Stimulated activated CD4-positive, alpha-beta T cell treated with anti-CD3 and anti-CD28 coated beads, Interleukin-12 subunit alpha, Interleukin-12 subunit beta, amount 100 ng/mL, for 4 hours (primary cell): ENCODE measurements around the gene NEURL3.
A peak's percentile ranks its signal among the peaks of the same experiment; 100 is the strongest.

ENCODE experiments used
- DNase-seq: peaks from one replicate; pipeline ENCODE4 v3.0.0-alpha.2; 2020

NEURL3 gene

GRCh38 chr2:96527286-96528005 is 22.3 kb upstream of the NEURL3 start:
- DNase-seq: peak; percentile 66

DNA sequence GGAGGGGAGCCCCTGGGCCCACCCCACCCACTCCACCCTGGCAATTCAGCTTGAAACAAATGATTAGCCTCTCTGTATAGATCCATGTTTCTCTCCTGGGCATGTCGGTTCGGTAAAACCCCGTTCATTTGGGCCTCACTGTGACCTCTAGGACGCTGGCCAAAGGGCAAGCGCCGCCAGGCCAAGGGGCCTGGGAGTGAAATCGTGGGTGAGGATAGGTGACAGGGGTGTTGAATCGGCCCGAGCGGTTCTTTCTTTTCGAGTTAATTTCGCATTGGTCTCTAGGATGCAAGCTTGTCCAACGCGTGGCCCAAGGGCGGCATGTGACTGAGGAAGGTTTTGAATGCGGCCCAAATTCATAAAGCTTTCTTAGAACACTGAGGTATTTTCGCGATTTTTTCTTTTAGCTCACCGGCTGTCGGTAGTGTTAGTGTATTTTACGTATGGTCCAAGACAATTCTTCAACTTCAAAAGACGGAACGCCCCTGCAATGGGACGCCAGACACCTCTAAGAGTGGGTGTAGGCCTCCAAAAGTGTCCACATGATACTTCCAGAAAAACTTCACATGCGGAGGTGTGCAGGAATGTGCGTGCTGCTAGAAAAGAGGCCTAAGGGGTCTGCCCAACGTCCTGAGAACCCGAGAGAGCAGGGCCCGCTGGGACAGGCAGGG is 21.6 kb upstream of the NEURL3 start:
- DNase-seq: no peak

GRCh38 chr2:96526101-96526591 is 21.0 kb upstream of the NEURL3 start:
- DNase-seq: no peak

DNA sequence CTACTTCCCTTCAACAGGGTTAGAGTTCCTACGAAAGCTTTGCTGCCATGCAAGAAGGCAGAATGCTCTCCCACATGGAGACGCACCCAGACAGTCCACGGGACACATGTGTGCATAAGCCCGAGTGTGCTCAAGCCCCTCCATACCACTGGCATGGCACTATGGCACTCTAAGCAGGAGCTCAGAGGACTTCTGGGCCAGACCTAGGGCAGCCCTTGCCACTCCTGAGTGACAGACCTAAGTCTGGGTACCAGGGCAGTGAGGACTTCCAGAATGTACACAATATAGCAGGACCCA is 20.0 kb upstream of the NEURL3 start:
- DNase-seq: no peak

DNA sequence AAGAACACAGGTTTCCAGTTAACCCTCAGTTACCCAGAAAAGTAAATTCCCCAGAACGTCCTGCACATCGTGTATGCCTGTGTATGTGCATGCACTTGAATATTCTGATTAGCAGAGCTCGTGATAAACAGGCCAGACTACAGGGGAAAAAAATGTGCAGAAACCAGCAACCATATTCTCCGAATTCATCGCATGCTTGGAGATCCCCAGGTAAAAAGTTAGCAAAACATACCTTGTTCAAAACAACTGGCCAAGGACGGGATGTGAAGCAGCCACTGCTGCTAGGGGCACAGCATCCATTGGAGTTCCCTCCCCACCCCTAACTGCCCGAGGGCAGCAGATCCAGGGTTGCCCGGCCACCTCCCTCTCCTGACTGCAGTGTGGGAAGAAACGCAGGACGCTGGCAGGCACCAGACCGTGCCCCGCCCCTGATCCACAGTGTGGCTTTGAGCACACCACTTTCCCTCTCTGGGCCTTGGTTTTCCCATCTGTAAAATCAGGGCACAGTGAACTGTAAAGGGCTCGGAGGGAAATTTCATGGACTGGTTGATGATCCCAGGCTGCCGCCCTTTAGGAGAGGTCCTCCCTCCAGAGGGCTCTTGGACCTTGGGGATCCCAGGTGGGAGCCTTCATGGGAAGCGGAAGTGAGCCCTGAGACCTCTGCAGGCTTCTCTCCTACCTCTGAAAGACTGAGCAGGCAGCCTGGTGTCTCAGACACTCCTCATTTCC is 19.5 kb upstream of the NEURL3 start:
- DNase-seq: no peak

DNA sequence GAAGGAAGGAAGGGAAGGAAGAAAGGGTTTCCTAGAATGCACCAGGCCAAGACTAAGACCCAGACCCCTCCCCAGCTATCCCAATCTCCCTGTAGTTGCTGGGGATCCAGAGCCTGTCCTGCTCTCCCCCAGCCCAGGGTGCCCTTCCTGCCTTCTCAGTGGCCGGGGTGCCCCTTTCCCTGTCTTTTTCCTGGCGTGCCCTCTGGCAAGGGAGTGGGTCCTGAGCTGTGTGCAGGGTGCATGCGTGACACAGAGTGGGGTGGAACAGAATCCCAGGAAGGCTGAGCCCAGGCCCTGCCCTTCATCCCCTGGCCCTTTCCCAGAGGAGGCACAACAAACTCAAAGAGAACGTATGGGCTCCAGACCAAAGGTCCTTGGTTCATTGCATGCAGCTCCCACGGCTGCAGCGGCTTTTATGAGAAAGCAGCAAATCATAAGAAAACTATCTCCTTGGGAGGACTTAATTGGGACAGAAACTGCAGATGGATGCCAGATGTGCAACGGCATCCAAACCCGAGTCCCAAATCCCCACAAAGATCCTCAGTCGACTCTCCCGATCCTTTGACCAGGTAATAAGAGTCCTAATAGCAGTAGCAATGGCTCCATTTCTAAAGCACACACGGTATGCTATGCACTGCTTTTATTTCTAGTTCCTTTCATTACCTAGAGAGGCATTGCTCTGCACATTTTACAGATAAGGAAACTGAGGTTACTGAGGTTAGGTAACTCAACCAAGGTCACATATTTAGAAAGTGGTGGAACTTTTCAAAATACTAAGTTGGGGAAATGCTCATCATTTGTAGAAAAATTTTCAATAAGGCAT is 18.7 kb upstream of the NEURL3 start:
- DNase-seq: no peak

DNA sequence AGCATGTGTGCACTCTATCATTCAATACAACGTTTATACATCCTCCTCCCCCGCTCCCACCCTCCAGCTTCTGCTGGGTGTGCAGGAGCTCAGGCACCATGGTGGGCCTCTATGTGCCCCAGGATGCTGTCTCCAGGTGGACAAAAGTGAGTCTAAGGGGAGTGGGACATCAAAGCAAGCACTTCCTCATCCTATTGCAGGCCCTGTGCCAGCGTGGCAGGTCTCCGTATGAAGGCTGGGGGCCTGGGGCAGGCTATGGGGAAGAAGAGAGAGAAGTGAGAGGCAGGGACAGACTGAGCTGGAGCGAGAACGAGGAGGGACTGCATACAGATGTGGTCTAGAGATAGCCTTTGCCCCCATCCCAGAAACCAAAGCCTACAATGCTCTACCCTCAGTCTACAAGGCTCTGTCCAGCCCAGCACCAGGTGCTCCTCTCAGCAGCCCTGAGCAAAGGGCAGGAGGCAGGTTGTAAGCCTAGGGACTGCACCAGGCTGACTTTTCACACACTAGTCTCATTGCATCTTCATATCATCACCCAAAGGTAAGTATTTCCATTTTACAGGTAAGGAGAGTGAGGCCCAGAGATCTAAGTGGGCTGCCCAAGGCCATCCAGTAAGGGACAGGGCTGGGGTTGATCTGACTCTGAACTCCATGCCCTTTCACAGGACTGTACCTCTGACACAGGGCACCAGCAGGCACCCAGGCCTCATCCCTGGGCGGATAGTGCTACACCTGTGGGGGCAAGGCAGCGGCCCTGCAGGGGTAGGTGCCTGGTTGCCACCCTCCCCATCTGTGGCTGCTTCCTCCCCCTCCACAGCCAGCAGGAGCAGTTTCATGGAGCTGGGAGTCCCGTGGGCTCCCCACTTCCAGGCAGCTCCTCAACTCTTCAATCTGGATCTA is 17.4 kb upstream of the NEURL3 start:
- DNase-seq: no peak

GRCh38 chr2:96521219-96521618 is 16.1 kb upstream of the NEURL3 start:
- no peak for DNase-seq

GRCh38 chr2:96520697-96521096 is 15.5 kb upstream of the NEURL3 start:
- DNase-seq: no peak

DNA sequence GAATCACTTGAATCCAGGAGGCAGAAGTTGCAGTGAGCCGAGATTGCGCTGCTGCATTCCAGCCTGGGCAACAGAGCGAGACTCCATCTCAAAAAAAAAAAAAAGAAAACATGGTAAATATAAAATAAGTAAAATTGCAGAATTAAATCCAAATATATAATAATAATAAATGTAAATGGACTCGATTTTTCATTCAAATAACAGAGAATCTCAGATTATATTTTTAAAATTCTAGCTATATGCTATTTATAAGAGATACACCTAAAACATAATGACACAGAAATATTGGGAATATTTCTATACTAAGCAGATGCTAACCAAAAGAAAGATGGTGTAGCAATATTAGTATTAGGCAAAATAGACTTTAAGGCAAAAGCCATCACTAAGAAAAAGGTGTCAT is 15.1 kb upstream of the NEURL3 start:
- no peak for DNase-seq

DNA sequence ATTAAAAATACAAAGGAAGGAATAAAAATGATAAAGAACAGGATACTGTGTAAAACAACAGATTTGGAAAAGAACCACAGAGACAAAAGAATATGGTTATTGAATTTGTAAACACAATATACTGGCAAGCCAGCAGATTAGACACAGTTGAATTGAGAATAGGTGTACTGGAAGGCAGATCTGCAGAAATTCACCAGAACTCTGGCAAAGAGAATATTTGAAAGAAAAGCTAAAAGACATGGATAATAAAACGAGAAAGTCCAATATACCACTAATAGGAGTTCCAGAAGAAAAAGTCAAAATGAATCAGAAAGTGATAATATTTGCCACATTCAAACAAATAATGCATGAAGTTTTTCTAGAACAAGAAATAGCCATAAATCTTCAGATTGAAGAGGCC is 11.9 kb upstream of the NEURL3 start:
- DNase-seq: no peak

DNA sequence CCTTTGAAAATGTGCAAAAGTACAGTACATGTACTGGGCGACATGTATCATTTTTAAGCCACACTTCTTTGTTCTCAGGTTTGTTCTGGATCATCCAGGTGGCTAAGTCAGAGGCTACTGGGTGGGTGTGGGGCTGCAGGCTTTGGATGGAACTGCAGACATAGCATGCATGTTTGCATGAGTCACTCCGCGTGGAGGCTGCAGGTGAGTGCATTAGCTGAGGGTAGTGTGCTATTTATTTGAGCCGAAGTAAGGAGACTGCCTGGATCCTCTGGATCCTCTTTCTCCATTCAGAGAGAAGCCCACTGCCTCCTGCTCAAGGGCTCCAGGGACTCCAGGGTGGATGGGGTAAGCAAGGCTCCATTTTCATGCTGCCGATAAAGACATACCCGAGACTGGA is 9.4 kb upstream of the NEURL3 start:
- DNase-seq: no peak

DNA sequence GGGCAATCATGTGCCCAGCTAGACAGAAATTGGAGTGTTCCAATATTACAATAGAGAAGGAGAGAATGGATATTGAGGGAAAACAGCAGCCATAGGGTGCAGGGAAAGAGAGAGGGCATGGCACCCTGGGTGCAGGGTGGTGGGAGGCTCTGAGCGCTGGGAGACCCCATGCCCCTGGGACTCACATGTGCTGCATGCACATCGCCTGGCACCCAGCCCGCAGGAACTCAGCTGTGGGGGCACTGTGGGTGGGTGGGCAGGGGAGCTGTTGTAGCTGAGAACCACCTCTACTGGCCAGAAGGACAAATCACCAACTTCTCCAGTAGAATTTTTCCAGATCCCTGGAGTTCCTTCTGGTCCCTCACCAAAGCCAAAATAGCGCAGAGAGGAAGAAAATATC is 7.2 kb upstream of the NEURL3 start:
- DNase-seq: no peak

DNA sequence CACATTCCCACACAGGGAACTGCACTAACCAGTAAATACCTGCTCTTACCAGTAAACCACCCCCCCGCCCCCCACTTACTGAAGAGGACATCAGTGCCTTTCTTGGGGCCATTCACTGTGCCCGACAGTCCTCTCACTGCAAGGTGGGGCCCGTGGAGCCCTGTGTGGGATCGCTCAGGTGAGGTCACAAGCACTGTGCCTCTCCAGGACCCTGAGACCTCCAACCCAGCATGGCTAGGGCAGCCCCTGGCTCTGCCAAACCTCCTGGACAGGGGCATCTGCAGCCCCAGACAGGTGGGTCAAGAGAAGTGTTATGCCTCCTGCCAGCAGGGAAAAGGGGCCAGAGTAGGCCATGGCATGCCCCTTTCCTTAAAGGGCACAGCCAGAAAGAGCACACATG is 6.7 kb upstream of the NEURL3 start:
- no peak for DNase-seq

- no peak for DNase-seq
Measured at GRCh38 chr2:96510931-96511595, 5.9 kb upstream of the NEURL3 start.

DNA sequence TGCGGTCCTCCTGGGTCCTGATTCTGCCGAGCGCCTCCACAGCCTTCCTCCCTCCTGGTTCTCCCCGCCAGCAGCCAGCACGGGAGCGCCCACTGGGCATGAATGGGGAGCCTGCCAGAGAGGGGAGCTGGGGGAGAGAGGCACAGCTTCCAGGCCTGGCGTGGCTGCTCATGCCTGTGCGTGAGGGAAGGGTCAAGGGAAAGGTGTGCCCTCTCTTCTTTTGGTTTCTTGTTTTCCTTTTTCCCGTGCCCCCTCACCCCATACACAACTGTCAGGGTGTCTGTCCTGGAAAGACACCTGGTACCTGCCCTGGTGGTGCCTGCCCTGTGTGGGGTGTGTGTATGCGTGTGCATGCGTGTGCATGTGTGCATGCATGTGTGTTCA is 4.7 kb upstream of the NEURL3 start:
- no peak for DNase-seq

GRCh38 chr2:96509114-96509846 is 4.1 kb upstream of the NEURL3 start:
- DNase-seq: peak; percentile 70

- no peak for DNase-seq
Measured at GRCh38 chr2:96508521-96509113, 3.5 kb upstream of the NEURL3 start.

DNA sequence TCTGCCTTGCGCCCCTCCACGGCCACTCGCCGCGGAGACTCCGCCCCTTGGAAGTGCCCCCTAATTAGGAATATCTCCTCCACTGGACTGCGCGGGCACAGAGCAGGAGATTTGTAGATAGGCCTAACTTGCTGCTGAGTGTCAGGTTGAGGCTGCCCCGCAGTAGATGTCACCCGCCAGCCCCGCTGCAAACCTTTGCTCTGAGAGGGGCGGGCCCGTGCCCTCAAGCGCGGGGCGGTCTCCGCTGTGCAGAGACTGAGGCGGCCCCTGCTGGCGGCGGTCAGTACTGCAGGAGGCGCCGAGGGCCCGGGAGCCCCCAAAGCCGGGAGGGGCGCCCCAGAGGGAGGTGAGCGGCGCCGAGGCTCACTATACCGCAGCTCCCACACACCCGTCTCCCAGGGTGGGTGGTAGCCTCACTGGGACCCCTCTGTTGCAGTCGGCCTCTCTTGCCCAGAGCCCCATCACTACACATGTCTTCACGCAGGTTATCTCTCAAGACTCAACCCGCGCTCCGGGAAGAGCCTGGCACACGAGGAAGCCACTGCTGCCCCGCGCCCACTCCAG is 2.9 kb upstream of the NEURL3 start:
- DNase-seq: peak; percentile 93

GRCh38 chr2:96506907-96507240 is 1.7 kb upstream of the NEURL3 start:
- no peak for DNase-seq
